ENCODE measurements around the gene RUFY4.

The RUFY4 gene, protein sequence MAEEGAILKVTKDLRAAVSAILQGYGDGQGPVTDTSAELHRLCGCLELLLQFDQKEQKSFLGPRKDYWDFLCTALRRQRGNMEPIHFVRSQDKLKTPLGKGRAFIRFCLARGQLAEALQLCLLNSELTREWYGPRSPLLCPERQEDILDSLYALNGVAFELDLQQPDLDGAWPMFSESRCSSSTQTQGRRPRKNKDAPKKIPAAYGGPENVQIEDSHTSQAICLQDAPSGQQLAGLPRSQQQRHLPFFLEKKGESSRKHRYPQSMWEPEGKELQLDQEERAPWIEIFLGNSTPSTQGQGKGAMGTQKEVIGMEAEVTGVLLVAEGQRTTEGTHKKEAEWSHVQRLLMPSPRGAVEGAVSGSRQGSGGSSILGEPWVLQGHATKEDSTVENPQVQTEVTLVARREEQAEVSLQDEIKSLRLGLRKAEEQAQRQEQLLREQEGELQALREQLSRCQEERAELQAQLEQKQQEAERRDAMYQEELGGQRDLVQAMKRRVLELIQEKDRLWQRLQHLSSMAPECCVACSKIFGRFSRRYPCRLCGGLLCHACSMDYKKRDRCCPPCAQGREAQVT

DNA sequence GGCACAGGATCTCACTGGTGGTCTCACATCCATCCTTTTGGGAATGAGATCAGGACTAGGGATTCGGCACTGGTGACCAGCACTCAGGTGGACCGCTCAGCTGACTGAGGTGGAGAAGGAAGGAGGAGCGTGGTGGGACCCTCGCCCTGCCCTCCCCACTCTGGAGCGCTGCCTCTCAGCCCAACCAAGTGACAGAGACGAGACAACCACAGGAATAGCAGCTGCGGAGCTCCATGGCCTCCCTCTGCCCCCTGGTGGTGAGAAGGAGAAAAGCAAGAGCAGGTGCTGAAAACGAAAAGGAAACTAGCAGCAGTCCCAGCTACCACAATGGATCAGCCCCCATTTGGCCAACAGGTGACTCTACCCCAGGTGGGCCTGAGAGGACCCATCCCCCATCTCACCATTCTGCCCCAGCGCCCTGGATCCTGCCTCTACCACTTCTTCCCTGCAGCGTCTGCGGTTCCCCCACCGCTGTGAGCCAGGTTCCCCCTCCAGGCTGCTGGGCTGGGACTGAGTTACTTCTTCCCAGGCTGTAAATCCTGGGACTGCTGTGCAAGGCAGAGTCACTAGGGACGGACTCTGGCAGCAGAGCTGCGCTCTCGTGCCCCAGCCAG lies at the start of gene RUFY4:
Gene RUFY4, plus strand, starts transcription at position 533 of the 614 bp plus-strand sequence. CDS start 1,353 bp downstream, outside the sequence.
- DNase-seq: peak; percentile 70

- no peak for DNase-seq
These were observed 49.5 kb upstream of the RUFY4 start for GRCh38 chr2:218019411-218020060.

DNA sequence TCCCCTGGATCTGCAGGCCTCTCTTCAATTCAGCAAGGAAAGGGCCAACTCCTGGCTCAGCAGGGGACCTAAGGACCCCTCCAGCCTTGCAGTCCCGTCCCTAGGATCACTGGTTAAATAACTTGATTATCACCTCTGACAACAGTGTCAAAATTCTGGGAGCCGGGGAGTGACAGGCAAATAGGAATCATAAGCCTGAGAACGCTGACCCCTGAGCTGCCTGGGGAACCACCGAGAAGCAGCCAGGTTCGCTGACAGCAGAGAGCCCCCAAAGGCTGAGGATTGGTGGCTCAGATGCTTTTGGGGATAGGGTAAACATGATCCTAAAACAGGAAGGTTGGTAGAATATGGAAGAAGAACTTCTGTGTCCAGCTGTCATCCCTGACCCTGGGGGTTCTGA lies 48.8 kb upstream of the RUFY4 start:
- DNase-seq: no peak

DNA sequence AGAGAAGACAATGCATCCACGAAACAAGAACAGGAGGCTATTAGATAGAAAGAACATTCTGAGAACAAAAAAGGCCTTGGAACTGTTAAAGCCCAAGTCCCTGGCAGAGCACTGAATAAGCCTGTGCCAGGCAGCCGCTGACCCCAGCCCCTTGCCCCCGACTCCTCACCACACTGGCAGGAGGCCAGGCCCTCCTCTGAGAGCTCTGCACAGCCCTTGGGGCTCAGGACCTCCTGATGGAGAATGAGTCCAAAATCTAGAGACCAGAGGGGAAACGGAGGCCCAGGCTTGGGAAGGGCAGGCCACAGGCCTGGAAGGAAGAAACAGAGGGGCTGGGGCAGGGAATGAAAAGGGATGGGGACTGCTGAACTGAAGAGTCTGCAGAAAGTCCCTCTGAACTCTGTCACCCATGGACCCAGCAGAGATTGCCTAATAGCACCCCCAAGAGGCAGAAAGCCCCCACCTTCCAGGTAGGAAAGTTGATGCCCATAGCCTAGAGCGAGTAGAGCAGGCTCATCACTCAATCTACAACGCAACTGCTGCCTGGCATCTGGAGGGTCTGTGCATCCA lies 48.0 kb upstream of the RUFY4 start:
- DNase-seq: no peak

- DNase-seq: no peak
These were observed 47.4 kb upstream of the RUFY4 start for GRCh38 chr2:218021536-218022071.

GRCh38 chr2:218022131-218022850 lies 46.8 kb upstream of the RUFY4 start:
- no peak for DNase-seq

GRCh38 chr2:218022851-218023530 lies 46.1 kb upstream of the RUFY4 start:
- DNase-seq: no peak

DNA sequence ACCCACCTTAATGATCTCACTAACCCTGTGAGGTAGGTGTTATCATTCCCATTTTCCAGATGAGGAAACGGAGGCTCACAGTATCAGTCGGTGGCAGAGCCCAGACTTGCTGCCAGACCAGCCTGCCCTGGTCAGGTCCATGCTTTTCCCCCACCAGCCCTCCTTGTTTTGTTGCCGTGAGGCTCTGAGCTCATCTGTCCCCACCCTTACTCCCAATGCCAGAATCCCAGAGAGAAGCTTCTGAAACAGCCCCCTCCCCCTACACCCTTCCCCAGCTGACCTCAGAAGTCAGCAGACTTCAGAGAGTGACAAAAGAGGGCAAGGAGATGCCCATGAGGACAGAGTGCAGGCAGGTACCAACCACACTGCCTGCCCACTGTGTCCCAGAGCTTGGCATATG lies 45.4 kb upstream of the RUFY4 start:
- no peak for DNase-seq

DNA sequence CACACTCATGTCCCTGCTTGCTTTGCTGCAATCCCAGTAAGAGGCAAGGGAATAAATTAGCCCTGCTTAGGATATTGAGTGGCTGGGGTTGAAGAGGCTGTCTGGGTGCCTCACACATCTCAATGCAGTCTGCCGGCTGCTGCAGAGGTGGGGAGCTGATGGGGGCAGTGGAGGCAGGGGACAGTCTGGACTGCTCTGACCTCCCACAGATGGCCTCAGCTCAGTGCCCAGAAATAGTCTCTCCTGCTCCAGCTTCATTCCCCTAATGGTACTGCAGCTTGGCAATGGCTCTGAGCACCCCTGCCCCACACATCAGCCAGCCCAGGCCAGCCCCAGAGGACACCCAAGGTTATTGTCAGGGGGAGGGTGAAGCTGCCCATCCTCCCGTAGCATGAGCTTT lies 44.7 kb upstream of the RUFY4 start:
- no peak for DNase-seq

- DNase-seq: no peak
These were observed 44.2 kb upstream of the RUFY4 start for GRCh38 chr2:218024871-218025270.

DNA sequence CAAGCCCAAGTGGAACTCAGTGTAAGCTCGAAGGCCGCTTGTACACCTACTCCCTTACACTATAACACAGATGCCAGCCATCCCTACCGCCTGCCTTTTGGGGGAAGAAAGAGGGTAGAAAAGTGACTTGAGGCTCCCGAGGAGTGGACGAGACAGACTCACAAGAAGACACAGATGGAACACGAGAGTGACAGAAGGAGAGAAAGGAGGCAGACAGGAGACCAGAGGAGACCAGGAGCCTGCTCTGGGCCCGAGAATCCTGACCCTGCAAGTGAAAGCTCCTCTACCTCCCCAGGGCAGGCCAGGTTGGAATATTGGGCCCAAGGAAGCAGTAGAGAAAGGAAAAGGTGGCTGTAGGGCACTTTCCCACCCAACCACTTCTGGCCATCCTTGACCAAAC lies 42.8 kb upstream of the RUFY4 start:
- no peak for DNase-seq

- no peak for DNase-seq
These were observed 42.2 kb upstream of the RUFY4 start for GRCh38 chr2:218026676-218027425.

- DNase-seq: no peak
These were observed 41.4 kb upstream of the RUFY4 start for GRCh38 chr2:218027426-218028188.

DNA sequence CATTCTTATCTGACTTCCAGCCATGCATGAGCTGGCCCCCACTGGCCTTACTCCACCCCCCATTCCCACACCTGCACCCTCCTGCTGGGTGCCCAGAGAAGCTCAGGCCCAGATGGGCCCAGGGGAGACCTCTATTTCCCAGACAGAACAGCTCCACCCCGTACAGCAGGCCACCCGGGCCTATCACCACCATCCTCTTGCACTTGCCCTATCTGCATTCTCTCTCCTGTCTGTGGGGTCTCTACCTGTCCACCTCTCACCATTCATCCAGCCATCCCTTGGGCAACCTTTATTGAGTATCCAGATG lies 40.9 kb upstream of the RUFY4 start:
- DNase-seq: no peak

DNA sequence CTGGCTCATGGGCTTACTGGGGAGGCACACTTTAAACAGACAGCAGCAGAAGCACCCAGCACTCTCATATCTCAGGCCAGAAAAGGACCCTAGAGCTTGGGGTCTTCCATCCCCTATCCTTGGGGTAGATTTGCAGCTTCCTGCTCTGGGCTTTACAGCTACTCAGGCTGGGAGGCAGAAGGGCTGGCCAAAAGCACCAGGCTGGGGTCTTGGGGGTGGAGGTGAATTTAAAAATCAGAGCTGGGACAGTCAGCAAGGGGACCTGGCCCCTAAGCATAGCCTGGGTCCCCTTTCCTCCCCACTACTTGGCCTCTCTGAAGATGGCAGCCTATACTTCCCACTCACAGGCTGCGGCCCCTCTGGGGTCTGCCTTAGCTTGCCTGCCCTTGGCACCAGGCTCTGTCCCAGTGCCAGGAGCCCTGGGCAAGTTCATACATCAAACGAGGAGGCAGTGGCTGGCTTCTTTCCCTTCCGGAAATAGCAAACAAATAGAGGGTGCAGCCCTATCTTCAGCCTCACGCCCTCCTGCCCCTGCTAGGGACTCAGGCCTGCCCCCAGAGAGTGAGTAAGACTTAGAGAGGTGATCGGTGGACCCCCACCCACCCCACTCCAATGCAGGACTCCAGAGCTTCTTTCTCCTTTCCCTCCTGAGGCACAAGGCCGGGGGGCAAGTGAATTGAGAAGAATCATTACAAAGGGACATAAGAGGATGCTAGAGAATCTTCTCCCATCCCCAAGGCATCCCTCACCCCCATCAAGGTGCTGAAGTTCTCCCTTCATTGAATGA lies 40.3 kb upstream of the RUFY4 start:
- DNase-seq: no peak

DNA sequence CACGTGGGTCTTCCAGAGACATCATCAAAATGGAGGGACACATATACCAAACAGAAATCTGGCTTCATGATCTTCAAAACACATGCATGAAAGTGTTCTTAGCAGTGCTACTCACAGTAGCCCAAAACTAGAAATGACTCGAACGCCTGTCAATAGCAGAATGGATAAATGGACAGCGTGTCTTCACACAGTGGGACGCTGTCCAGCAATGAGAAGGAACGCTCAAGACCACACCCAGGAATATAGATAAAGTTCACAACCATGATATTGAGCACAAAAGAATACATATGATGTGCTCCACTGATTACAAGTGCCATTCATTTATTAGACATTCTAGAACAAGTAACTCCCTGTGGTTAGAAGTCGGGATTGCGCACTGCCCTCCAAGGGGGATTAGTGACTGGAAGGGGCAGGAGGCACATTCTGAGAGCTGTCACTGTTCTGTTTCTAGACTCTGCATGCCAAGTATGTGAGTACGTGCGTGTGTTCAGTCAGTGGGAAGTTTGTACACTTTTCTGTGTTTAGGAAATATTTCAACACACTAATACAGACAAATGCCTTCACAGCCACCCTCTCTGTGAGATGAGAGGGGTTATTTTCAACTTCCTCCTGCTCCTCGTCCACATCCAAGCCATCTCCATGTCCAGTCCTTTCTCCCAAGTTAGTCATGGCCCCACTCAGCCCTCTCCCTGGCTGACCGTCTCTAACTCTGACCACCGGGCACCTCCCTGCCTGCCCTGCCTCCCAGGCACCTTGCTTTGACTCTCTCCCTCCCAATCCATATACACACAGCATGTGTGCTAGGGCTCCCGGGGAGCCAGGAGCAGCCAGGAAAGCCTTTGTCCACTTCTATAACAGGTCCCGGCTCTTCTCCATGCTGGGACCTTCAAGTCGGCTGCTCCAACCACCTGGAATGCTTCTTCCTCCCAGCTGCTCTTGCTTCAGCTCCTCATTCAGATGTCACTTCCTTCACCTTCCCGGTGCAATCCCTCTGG lies 39.4 kb upstream of the RUFY4 start:
- no peak for DNase-seq

GRCh38 chr2:218030409-218031195 lies 38.5 kb upstream of the RUFY4 start:
- no peak for DNase-seq
